C1 segment of cervical spinal cord (tissue), 14 donors: ENCODE results near the gene MFAP4.
A peak's percentile ranks its signal among the peaks of the same experiment; 100 is the strongest.
"Not testable (repeated sequence)": the region's sequence is repeated elsewhere in the genome, so short reads cannot be mapped to it uniquely, and the experiment has no call there.

Source experiments
- DNase-seq, 14 donors: peaks; one replicate each; lab custom pipeline; 2025; lab: John Stamatoyannopoulos, UW

MFAP4 gene

DNA sequence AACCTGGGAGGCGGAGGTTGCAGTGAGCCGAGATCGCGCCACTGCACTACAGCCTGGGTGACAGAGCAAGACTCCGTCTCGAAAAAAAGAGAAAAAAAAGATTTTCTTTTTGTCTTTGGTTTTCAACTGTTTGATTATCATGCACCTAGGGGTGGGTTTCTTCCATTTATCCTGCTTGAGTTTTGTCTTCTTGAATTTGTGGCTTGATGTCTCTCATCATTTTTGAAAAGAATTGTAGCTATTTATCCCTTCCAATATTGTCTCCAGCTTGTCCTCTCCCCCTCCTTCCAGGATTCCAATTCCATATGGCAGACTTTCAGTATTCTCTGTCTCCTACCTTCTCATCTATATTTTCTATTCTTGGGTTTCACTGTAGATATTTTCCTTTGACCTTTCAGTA, 32.2 kb downstream of the MFAP4 start:
- DNase-seq = no peak

DNA sequence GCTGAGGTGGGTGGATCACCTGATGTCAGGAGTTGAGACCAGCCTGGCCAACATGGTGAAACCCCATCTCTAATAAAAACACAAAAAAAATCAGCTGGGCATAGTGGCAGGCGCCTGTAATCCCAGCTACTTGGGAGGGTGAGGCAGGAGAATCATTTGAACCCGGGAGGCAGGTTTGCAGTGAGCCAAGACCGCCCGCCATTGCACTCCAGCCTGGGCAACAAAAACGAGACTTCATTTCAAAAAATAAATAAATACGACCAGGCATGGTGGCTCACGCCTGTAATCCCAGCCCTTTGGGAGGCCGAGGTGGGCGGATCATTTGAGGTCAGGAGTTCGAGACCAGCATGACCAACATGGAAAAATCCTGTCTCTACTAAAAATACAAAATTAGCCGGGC, 33.6 kb downstream of the MFAP4 start:
- DNase-seq = not testable (repeated sequence)

DNA sequence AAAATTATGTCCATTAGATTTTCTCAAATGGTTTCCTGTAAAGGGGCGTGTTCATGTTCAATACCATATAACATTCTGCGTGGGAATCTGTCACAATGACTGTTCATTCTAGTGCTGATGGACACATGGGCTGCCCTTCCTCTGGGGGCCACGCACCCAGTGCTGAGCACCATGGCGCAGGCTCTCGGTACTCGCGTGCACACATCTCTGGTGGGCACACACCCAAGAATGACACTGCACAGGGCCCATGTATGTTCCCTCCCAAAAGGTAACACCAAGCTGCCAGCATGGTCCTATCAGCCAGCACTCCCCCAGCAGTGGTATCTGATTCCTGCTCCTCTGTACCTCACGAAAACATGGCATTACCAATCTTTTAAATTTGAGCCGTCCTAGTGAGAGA, 38.2 kb downstream of the MFAP4 start:
- no peak for DNase-seq

DNA sequence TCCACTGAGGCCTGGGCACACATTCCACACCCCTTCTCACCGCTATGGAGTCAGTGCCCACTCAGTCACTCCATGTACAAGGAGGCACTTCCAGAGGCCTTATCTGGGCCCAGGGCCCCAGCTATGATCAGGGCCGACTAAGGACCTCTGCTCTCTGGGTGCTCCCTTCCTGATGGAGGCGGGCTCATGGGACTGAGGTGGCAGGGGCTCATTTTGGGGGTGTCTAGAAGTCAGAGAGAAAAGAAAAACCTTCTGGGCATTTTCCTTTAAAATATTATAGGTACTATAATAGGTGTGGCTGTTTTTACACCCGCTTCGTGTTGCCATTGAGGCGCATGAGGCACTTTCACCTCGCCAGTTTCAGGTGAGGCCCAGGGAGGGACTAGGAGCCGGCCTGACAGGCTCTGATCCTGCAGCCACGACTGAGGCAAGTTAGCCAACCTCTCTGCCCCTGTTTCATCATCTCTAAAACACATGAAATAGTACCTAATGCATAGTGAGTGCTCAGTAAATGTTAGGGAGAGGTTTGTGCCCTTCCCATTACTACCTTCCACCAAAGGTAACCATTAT, 38.8 kb downstream of the MFAP4 start:
- no peak for DNase-seq

DNA sequence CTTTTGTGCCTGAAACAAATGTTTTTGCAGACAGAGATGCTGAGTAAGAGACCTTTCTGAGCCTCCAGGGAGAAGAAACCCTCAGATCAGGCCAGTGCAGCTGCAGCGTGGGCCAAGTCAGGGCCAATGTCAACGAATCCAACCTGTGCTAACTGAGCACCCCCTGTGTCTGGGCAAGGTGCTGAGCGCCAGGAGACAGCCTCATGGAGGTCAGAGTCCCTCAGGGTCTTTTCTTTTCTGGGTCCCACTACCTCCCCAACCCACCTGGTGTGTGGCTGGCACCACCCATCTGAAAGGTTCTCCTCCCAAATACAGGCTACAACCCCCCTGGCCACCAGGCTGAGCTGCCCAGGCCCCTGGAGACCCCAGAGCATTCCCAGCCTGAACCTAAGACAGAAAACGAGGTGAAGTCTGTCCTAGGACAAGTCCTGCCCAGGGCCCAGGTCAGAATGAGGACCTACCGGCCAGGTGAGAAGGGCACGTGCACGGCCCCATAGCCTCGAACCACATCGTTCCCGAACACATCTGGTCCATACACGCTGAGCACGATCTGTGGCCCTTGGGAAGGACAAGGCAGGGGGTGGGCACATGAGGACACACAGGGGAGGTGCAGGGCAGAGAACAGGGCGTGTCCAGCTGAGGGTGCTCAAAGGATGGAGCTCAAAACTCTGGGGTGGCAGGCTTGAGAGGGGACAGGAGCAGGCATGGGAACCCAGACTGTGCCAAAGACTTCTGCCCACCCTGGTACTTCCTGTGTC, 39.5 kb downstream of the MFAP4 start:
- no peak for DNase-seq

DNA sequence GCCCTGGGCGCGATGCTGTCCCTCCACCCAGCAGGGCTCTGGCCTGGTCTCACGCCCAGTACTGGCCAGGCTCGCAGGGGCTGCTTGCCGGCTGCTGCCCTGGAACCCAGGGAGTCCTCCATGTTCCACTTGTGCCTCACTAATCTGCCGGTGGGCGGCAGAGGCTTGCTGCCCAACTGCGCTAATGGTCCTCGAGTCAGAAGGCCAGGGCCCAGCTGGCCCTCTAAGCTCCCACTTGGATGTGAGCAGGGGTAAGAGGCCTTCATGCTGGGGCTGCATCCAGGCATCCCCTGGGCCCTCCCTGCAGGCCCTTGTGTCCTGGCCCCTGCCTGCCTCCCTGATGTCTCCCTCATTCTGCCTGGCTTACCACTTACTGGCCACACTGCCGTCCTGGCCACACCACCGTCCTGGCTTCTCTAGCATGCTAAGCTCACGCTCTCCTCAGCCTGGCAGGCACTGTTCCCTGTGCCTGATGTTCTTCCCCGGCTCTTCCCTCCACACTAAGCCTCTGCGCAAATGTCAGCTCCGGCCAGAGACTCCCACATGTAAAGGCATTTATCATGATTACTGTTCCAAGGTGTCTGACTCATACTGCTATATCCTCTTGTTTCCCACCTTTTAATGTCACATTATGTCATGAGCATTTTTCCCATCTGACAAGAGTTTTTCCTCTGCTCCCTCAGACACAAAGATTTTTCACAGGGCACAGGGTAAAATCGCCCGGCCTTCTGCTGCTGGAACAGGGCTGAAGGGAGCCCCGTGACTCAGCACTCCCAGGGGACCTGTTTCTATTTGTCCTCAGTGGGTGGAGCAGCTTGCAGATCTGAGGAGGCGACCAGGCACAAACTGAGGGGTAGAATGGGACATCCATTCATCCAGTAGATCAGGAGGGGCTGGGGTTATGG, 40.4 kb downstream of the MFAP4 start:
- DNase-seq = peak in 2 of 14 donors; percentile 27 to 75

DNA sequence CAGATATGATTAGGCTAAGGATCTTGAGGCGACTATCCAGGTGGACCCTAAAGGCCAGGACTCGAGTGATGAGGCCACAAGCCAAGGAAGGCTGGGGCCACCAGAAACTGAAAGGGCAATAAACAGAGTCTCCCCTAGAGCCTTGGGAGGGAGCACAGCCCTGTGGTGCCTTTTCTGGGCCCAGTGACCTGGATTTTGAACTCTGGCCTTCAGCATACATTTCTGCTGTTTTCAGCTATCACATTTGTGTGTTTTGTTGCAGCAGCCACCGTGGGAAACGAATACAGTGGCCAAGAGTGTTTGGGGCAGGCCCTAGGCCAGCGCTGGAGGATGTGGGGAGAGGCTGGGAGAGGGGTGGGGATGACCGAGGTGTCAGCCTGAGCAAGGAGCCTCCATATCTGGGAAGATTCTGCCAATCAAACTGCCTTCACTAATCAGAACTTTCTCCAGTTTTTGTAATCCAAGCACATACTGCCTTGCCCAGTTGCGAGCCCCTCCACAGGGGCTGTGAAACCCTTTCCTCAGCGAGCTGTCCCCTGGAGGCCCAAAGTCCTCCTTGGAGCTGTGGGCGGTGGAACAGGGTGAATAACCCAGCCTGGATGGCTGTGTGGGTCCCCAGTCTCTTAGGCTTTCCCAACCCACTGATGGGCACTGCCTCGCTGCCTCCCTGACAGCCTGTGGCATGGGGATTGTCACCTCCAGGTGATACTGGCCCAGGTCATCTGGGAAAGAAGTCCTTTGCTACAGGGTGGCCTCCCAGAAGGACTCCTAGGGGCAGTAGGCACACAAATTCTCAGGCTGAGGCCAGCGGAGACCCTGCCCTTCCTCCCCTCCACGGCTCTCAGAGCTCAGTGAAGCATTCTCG, 41.3 kb downstream of the MFAP4 start:
- no peak for DNase-seq

DNA sequence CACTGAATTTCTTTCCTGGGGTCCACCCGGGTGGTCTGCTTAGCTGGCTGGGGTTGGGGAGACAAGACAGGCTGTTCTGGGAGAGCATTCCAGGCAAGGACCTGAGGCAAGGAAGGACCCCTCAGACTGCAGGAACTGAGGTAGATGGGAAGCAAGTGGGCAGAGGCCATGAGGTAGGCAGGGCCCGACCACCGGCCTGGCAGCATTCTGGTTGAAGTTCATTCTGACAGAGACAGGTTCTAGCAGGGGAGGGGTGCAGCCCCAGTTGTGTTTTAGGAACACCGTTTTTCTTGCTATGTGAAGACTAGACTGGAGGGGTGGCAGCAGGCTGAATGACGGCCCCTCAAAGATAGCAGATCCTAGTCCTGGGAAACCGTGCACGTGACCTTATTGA, 41.9 kb downstream of the MFAP4 start:
- no peak for DNase-seq

DNA sequence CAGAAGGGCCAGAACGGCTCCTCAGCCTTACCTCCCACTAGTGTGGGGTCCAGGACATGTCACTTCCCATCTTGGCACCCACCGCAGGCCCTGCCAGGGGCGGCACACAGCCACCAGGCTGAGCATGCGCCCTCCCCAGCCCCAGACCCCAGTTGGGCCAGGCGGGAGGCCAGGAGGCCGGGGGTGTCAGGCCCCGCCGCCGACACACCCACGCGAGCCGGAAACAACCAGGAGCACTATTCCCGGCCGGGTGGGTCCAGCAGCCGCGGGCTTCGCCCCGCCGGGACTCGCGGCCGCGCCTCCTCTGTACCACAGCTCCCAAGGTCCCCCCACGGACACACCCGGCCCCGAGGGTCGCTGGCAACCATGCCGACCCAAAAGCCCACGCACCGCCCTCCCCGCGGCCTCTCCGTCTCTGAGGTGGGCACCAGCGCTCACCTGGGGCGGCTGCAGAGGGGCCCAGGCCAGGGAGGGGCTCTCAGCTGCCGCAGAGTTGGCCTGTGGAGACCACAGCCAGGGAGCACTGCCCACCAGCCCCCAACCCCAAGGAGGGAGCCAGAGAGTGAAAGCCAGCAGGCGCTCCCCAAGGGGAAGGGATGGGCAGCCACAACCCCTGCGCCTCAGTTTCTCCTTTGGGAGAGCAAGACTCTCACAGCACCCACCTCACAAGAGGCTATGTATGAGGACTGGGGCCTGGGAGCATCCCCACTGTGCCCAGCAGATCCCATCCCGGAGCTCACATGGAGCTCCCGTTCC, 42.5 kb downstream of the MFAP4 start:
- DNase-seq = no peak

DNA sequence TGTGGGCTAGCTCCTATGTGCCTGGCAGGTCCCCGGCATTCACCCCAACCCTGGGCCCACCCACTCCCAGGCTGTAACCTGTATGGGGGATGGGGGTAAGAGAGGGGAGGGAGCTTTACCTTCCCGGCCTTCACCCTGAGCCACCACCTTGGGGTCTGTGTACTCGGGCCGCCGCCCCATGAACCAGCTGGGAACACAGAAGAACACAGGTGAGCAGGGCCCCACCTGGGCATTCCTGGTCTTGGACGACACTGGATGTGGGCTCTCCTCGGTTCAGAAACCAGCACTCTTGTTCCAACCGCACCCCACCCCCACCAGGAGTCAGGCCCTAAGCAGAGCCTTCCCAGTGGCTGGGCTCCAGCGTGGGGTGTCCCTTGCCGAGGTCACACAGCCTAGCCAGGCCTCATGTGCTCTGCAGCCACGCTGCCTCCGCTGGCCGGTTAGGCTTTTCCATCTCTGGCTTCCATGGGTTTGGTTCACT, 43.3 kb downstream of the MFAP4 start:
- DNase-seq = no peak

DNA sequence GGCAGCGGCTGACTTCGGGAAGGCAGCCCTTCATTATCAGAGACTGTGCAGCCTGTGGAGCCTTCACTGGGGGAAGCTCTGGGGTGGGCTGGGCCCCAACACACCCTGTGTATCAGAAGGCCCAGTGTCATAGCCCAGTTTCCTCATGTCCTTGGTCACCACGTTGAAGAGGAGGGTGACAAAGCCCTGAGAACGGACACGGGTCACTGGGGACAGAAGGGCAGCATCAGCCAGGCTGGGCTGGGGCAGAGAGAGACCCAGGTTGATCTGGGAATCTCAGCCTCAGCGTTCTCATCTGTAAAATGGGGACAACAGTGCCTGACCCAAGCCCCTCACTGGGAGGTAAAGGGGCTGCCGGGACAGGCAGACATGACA, 43.7 kb downstream of the MFAP4 start:
- DNase-seq = no peak

DNA sequence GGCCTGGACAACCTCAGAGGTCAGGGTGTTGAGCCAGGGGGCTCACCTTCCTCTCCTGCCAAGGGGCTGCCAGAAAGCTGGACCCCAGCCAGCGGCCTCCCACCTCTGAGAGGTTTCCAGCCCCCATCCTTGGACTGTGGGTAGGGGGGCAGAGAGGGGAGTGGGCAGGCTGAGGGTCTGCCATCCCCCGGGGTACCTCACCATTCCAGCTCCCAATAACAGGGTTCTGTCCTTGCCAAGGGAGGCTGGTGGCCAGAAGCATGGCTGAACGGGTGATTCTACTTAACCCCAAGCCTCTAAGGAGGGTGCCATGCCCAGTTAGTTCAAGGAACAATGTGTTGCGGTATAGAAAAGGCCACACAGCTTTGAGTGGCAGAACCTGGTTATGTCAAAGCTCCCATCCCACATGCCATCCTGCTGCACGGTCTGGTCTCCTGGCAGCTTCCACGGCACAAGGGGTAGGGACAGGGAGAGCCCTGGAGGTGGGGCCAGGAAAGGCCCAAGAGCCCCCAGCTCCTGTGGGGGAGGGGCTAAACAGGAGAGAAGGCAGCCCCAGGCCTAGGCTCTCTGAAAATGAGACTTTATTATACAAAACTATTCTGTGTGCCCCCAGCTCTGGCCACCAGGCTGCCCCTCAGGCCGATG, 44.3 kb downstream of the MFAP4 start:
- DNase-seq = peak in 1 of 14 donors; percentile 31

DNA sequence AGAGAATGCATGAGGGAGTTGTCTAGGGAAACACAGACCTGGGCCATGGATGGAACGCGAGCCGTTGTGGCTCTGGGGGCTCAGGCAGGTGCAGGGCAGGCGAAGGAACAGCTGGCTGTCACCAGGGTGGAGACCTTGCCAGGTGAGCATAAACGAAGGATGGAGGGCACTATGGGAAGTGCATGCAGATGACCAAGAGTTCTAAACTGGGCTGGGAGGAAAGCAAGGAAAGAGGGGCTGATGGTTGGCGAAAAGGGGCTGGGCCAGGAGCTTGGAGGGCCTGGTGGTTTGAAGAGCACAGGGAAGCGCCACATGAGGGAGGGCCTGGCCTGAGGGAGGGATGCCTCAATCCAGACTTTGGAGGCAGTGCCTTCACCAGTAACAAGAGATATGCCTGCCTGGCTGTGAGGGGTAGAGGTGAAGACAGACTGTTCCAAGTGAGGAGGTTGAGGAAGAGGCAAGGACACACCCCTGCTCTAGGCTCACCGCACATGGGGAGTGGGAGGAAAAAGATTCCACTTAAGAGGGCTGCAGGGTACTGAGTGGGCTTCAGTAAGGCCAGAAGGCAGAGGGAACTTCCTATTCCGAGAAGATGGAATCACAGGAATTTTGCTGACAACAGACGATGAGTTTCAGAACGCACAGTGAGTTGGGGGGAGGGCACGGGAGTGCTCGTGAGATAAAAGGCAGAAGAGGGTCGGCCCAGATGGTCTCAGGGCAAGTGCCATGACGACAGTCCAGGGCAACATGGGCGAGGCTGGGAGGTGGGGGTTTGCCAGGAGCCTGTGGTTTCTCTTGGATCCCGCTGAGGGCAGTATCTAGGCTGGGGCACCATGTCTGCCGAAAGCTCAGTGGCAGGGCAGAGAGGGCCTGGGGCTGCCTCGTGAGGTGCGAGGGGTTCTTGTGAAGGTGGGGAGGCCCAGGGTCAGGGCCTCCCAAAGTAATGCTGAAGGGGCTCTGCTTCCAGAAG, 45.1 kb downstream of the MFAP4 start:
- DNase-seq = no peak

DNA sequence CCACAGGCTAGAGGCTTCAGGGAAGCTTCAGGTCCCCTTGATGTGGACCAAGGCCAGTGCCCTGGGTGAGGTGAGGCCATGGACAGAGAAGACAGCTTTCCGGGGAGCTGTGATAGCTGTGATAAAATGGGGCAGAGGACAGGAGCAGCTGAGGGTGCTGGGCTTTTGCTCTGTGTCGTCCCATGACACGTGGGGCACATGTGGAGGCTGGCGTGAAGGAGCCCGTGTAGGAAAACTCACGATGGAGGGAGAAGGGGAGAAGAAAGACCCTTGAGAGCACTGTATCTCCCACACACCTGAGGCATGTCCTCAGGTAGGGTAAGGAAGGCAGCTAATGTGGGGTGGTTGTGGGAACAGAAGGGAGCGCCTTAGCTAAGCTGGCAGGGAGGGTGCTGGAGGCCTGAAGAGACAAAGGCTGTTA, 45.8 kb downstream of the MFAP4 start:
- no peak for DNase-seq

DNA sequence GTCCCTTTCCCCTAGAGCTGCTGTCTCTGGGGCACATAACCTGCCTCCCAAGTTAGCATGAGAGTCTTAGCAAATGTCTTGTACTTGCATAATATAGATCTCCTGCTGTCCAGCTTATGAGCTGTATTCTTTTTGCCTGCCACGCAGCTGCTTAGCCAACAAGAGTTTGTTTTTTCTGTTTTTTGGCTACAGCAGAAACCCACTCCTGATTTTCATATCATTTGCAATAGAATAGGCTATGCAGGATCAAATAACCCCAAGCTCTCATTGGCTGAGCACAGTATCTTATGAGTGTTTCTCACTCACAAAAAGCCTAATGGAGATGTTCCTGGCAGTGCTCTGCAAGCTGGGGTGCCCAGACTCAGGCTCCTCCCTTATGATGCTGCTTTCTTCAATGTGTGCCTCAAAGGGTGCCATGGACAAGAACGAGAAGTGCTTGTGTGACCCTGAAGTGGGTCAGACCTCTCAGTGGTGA, 47.6 kb downstream of the MFAP4 start:
- DNase-seq = no peak

DNA sequence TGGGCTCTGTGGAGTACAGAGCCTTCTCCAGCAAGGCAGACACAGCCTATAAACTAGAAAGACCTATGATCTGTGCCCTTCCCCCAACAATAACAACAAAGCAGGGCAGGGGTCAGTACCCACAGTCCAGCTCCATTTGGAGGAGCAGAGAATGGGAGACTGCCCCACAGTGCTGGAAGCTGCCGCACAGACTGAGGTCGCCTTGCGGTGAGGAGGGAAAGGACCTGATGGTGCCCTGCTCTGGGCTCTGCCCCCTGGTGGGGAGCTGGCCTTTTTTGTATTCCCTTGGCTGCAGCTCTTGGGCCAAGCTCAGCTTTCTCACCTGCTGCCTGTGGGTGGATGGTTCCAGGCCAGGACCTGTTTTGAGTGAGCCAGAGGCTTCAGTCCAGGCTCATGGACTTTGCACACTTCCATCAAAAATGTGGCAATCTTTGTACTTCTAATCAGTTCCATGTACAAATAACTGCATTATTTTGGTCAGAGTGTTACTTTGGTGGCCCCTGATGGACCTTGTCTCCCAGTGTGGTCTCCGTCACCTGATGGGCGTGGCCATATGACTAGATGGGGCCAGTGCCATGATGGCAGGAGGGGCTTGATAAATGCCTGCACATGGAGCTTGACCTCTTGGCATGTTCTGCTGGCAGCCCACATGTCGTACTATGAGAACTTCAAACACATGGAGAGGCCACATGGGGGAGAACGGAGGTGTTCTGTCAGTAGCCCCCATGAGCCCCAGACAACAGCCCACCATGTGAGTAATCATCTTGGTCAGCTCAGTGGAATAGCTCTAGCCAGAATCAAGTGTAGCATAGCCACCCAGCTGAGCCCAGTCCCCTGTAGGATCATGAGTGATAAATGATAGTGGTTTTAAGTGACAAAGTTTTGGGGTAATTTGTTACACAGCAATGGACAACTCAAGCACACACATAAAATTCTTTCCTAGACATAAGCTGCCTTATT, 48.7 kb downstream of the MFAP4 start:
- DNase-seq = peak in 8 of 14 donors; percentile 23 to 51 (median 38)

DNA sequence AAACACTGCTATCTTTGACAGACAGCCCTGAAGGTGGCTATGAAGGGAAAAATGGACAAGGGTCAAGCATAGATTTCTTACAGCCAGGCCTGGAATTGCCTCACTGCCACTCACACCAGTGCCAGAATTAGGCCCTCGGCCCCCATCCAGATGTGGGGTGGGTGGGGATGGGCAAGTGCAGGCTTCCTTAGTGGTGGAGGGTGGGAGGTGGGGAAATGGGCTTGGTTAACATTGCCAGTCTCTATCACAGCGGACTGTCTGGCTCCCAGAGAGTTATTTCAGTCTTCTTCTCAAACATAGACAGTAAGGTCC, 49.3 kb downstream of the MFAP4 start:
- no peak for DNase-seq
